T-helper 2 cell (primary cell): Measurements from ENCODE around the gene ACBD4.

ENCODE experiments used
- DNase-seq, 5 experiments: peaks; one replicate each; pipeline versions ENCODE4 v3.0.0 to v3.0.0-alpha.2; 2012 to 2022

Gene ACBD4

GRCh38 chr17:45161288-45162024, 26.0 kb downstream of the ACBD4 start, which contains the start of gene HEXIM2:
Gene HEXIM2, plus strand, starts transcription at chr17:45161875. Its CDS starts 919 bp downstream, at chr17:45162794.
- peak; percentile 91 to 100 (median 98) for DNase-seq

DNA sequence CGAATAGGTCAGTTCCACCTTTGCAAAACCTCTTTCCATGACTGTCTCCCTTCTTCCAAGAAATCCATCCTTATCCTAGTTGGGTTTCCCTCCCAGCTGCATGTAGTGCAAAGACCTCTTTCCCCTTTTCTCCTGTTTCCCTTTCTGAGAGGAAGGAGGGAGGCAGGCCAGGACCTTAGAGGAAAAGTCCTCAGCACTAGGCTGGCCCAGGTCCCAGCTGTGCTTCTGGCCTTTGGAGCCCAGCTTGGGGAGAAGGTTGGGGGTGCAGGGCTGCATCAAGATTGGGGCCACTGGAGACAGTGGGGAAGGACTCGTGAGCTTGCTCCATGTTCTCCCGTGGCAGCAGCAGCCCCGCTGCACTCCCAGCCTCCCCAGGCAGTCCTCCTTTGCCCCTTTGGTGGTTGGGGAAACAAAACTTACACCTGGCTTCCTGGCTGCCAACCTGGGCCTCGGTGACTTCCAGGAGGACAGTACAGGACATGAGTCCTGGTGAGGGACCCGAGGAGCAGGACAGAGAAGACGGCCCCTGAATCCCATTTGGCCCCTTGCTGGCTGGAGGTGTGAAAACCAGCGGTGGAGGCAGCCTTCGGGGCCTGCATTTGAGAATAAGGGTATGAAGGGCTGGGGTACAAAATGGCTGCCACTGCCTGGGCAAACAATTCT, 26.7 kb downstream of the ACBD4 start:
- no peak for DNase-seq

DNA sequence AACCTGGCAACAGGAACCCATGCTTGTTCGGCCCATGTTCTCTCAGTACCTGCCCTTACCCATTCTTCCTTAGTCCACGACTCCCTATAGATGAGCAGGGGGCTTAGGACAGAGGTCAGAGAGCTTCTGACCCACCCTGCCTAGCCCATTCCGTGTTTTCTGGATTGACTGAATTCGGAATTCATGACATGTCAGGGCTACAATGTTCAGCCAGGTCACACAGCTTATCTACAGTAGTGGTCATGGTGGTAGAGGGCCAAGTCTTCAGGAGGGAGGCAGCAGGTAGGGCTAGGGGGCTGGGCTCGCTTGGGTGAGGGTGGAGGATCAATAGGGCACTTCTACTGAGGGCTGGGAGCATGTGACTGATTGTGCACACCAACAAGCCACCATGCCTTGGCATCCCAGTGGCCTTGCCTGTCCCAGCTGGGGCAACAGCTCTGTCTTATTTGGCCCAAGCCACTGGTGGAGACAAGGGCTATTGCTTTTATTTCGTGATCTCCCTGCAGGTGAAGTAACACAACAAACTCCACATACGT, 29.3 kb downstream of the ACBD4 start:
- no peak for DNase-seq

GRCh38 chr17:45168991-45169752, 33.7 kb downstream of the ACBD4 start:
- no peak for DNase-seq

GRCh38 chr17:45170280-45170930, 34.9 kb downstream of the ACBD4 start:
- no peak for DNase-seq

DNA sequence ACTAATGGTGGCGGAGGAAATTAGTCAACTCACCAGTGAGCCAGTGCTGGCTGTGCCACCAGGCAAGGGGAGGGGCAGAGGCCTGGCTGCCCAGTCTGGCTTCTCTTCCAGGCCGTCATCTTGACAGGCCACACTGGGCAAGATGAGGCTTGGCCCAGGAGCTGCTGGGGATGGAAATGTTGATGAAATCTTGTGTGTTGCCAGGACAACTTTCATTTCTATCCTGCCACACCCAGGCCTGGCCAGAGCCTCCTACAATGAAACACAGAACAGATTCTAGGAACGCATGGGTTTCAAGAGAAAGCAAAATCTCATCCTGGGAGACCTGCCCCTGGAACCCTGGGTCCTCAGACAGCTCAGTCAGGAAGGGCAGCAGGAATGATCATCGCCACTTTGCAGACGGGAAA, 35.4 kb downstream of the ACBD4 start:
- DNase-seq: no peak

DNA sequence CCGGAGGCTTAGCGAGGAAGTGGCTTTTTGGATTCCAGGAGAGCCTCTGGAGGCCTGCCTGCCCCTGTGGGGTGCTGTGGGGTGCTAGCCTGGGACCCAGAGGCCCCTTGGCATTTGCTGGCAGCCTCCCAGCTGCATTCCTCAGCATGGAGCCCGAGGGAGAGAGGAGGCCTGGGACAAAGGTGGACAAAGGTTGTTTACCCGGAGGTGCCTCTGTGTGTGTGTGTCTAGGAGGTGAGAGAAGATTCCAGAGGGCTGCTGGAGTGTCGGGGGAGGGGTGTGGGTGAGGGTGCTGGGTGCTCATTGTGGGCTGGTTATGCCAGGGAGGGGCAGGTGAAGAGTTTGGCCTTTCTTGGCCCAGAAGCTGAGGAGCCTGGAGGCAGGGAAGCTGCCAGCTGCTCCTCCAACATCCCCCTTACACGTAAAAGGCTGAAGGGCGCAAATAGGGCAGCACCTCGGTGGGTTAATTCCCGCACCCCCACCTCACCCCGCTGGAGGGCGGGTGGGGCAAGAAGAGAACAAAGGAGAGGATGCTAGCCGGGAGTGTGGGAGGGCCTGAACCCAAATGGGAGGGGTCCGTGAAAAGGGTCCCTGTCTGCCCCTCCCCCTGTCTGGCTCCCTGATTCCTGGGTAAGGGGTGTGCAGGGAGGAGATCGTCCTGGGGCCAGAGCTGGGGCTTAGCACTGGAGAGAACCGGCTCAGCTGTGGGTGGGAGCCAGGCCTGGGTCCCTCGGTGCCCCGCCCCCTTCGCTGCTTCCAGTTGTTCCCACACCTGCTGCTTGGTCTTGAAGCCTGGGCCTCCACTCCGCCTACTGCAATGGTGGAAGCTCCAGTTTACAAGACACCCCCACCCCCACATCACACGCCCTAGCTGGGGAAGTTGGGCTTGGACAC, 36.1 kb downstream of the ACBD4 start:
- DNase-seq: no peak

DNA sequence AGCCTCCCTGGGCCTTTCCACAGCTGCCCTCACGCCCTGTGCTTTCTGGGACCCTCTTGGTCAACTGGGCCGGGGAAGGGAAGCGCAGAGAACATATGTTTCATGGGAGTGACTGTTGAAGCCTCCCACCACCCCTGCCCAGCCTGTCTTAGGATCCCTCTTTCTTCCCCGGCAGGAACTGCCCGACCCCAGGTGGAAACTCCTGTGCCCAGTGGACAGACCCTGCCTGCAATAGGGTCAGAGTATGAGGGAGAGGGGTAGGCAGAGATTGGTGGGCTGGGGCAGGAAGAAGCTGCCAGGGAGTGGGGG, 36.7 kb downstream of the ACBD4 start:
- no peak for DNase-seq

DNA sequence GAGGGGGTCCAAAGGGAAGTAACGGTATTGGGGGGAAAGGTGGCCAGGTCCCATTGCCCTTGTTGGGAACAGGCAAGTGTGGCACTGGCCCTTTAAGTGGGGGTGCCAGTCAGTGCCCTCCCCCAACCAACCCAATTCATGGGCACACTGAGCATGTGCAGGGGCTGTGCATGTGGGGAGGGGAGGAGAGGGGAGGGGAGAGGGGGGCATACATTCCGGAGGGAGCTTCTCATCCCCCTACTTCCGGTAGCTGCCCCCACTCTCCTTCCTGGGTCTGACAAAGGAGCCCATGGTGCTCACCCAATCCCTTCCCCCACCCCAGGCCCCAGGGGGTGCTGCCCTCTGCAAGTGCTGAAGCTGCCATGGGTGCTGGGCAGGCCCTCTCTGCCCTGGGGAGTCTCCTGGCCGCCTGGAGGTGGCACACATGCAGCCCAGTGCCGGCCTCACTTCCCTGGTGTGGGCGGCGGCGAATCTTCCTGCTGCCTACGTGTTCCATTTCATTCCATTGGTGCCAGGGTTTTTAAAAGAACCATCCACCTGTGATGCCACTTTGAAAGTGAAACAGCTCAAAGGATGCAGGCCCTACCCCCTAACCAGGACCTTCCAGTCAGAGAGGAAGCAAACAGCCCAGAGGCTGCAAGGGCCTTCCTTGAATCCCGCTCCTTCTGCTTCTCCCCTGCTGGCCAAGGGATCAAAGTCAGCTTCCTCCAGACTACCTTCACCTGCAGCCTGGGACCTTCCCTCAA, 37.2 kb downstream of the ACBD4 start:
- peak in 4 of 5 experiments; percentile 18 to 83 (median 25) for DNase-seq

- DNase-seq: no peak
Measured at GRCh38 chr17:45175759-45176115, 40.2 kb downstream of the ACBD4 start.

GRCh38 chr17:45177563-45177962, 42.1 kb downstream of the ACBD4 start:
- DNase-seq: no peak

- no peak for DNase-seq
Measured at GRCh38 chr17:45184144-45184543, 48.7 kb downstream of the ACBD4 start.

DNA sequence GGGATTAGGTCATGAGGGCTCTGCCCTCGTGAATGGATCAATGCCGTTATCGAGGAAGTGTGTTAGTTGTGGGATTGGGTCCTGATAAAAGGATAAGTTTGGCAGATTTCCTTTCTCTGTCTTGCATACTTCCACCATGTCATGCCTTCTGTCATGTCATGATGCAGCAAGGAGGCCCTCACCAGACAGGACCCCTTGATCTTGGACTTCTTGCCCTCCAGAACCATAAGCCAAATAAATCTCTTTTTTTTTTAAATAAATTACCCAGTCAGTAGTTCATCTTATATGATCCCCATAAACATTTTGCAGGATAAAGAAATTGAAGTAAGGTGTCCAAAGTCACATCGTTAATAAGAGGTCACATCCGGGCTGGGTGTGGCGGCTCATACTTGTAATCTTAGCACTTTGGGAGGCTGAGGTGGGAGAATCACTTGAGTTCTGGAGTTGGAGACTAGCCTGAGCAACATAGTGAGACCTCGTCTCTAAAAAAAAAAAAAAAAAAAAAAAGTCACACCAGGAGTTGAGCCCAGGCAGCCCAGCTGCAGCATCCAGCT, 51.4 kb downstream of the ACBD4 start:
- no peak for DNase-seq

GRCh38 chr17:45189009-45189408, 53.5 kb downstream of the ACBD4 start:
- no peak for DNase-seq

GRCh38 chr17:45190503-45191255, 55.2 kb downstream of the ACBD4 start:
- DNase-seq: no peak
